Testis (tissue), 3 donors: ENCODE measurements around the gene DLG2. TPM values are rescaled to one million over a fixed set of nuclear protein-coding genes. Genes with fewer than 3 reads are reported as not detected.

Source experiments
- DNase-seq: peaks from one replicate; pipeline ENCODE4 v3.0.0-alpha.2; 2019
- H3K27ac ChIP-seq, 2 donors: fragments of 200-600 bp; sonication (generic); one replicate each; pipeline ENCODE4 v1.5.1; 2019
- H3K27me3 ChIP-seq: fragments of 200-600 bp; sonication (generic); one replicate; pipeline ENCODE4 v1.5.1; 2019
- H3K36me3 ChIP-seq: fragments of 200-600 bp; sonication (generic); one replicate; pipeline ENCODE4 v1.5.1; 2017; ENCODE audit warnings: low read depth; ENCODE audit errors: missing control alignments
- H3K4me1 ChIP-seq: fragments of 200-600 bp; sonication (generic); one replicate; pipeline ENCODE4 v1.5.1; 2019
- H3K4me3 ChIP-seq, 2 donors: fragments of 200-600 bp; sonication (generic); one replicate each; pipeline ENCODE4 v1.5.1; 2017 to 2019
- H3K9me3 ChIP-seq: fragments of 200-600 bp; sonication (generic); one replicate; pipeline ENCODE4 v1.5.1; 2017
- CTCF ChIP-seq, 3 experiments: fragments of 450-650 bp in 2 of 3; fragments of 200-600 bp in 1 of 3; sonication (generic) in 1 of 3; IDR thresholded peaks; one replicate each; pipeline ENCODE4 v1.5.1; 2016 to 2019; ENCODE audit warnings: antibody characterized with exemption in 3 of 3, mild to moderate bottlenecking in 2 of 3, moderate library complexity in 1 of 3
- POLR2A ChIP-seq: fragments of 450-650 bp; IDR thresholded peaks from one replicate; pipeline ENCODE4 v1.6.1; 2017; ENCODE audit warnings: antibody characterized with exemption, mild to moderate bottlenecking, moderate library complexity
- WGBS, 2 donors: methylation state at CpG; one replicate each; pipeline ENCODE4 v1.1.5; 2018; 5-methylcytosine and 5-hydroxymethylcytosine counted together
- intact Hi-C: fragments of 100-400 bp; cut with DNase I; formaldehyde crosslinking; loops from one replicate; pipeline ENCODE4 v1.15.1; 2023; ENCODE audit warnings: low total_unique reads
- polyA plus RNA-seq: library from polyadenylated mRNA; stranded (reverse); fragments of 350-450 nt; fragmentation: Illumina TruSeq; extraction: RNeasy Lipid Tissue Mini Kit (QIAGEN cat#74804); gene quantifications from one replicate; pipeline ENCODE4 v1.2.3, GENCODE V29; 2014; ENCODE audit warnings: low read depth, low replicate concordance; ENCODE audit not compliant: insufficient read depth
- total RNA-seq, 2 donors: library from RNA; depleted of rRNA; stranded (reverse); fragments of >200 nt; gene quantifications; one replicate each; pipeline ENCODE4 v1.2.3, GENCODE V29; 2016

The DLG2 gene
- total and polyA plus RNA-seq, 3 donors from 2014 or later, result 13.8 to 23.0 (median 14.1) TPM

GRCh38 chr11:83694191-83694910 lies 1932.8 kb downstream of the DLG2 start:
- no peaks in the 10 kb centered on the region for H3K36me3 ChIP-seq
- no peak overlapping the region for H3K27ac ChIP-seq
- TF ChIP-seq CTCF (IDR thresholded peaks at IDR 0.05) (no peak), POLR2A (no peak)
- intact Hi-C loops, result no loop called here
- H3K4me3 ChIP-seq, result no peak overlapping the region
- no peaks in the 10 kb centered on the region for H3K4me1 ChIP-seq
- H3K9me3 ChIP-seq, result no peaks in the 10 kb centered on the region
- WGBS, 2 donors, result 82 to 85% methylated on average over 10 of the region's 10 CpGs
- no peaks in the 10 kb centered on the region for H3K27me3 ChIP-seq
- no peak for DNase-seq

GRCh38 chr11:83693306-83693992 lies 1933.7 kb downstream of the DLG2 start:
- no peak overlapping the region for H3K4me3 ChIP-seq
- H3K9me3 ChIP-seq, result no peaks in the 10 kb centered on the region
- H3K4me1 ChIP-seq, result no peaks in the 10 kb centered on the region
- H3K27ac ChIP-seq, result no peak overlapping the region
- no peak for DNase-seq
- 83 to 89% methylated on average over 8 of the region's 8 CpGs for WGBS, 2 donors
- TF ChIP-seq POLR2A, result no peak
- TF ChIP-seq CTCF (IDR thresholded peaks at IDR 0.05), result no peak
- intact Hi-C loops, result no loop called here
- no peaks in the 10 kb centered on the region for H3K27me3 ChIP-seq
- no peaks in the 10 kb centered on the region for H3K36me3 ChIP-seq

- intact Hi-C loops, result no loop called here
- H3K4me1 ChIP-seq, result no peaks in the 10 kb centered on the region
- 79 to 85% methylated on average over 1 of the region's 1 CpG for WGBS, 2 donors
Observed at GRCh38 chr11:83692675-83693074, 1934.5 kb downstream of the DLG2 start.

GRCh38 chr11:83691451-83691950 lies 1935.6 kb downstream of the DLG2 start:
- DNase-seq, result peak; percentile 23
- intact Hi-C loops, result no loop called here
- no peaks in the 10 kb centered on the region for H3K36me3 ChIP-seq
- no peaks in the 10 kb centered on the region for H3K4me1 ChIP-seq
- H3K4me3 ChIP-seq, result no peak overlapping the region
- no peaks in the 10 kb centered on the region for H3K27me3 ChIP-seq
- no peak for TF ChIP-seq POLR2A
- no peak for TF ChIP-seq CTCF (IDR thresholded peaks at IDR 0.05)
- no peaks in the 10 kb centered on the region for H3K9me3 ChIP-seq
- WGBS, 2 donors, result 36 to 49% methylated on average over 9 of the region's 9 CpGs
- H3K27ac ChIP-seq, result no peak overlapping the region

More at GRCh38 chr11:83692675-83693074, 1934.5 kb downstream of the DLG2 start:
- Histone ChIP-seq H3K4me3 (no peak overlapping the region), H3K27me3 (no peaks in the 10 kb centered on the region), H3K27ac (no peak overlapping the region), H3K9me3 (no peaks in the 10 kb centered on the region), H3K36me3 (no peaks in the 10 kb centered on the region)
- TF ChIP-seq CTCF (IDR thresholded peaks at IDR 0.05) (no peak), POLR2A (no peak)
- no peak for DNase-seq
